ENCODE results near the gene AHNAK.

AHNAK gene

GRCh38 chr11:62404901-62405300 is 141.7 kb downstream of the AHNAK start:
- no peak for DNase-seq (ENCODE audit: low read depth)

- DNase-seq (ENCODE audit: low read depth) = no peak
These were observed 142.2 kb downstream of the AHNAK start for GRCh38 chr11:62404435-62404834.

GRCh38 chr11:62402960-62403730 is 143.5 kb downstream of the AHNAK start:
- no peak for DNase-seq (ENCODE audit: low read depth)

- no peak for DNase-seq (ENCODE audit: low read depth)
These were observed 144.2 kb downstream of the AHNAK start for GRCh38 chr11:62402226-62402959.

- DNase-seq (ENCODE audit: low read depth) = no peak
These were observed 144.8 kb downstream of the AHNAK start for GRCh38 chr11:62401811-62402210.

- DNase-seq (ENCODE audit: low read depth) = no peak
These were observed 145.2 kb downstream of the AHNAK start for GRCh38 chr11:62401356-62401755.

- peak; percentile 92 for DNase-seq (ENCODE audit: low read depth)
These were observed 145.8 kb downstream of the AHNAK start for GRCh38 chr11:62400760-62401159.

GRCh38 chr11:62400281-62400680 is 146.3 kb downstream of the AHNAK start:
- no peak for DNase-seq (ENCODE audit: low read depth)

GRCh38 chr11:62399878-62400266 is 146.7 kb downstream of the AHNAK start:
- no peak for DNase-seq (ENCODE audit: low read depth)

- peak; percentile 27 for DNase-seq (ENCODE audit: low read depth)
These were observed 147.3 kb downstream of the AHNAK start for GRCh38 chr11:62399172-62399877.

- peak; percentile 86 for DNase-seq (ENCODE audit: low read depth)
These were observed 148.3 kb downstream of the AHNAK start for GRCh38 chr11:62398011-62398994.

GRCh38 chr11:62395885-62396551 is 150.6 kb downstream of the AHNAK start:
- no peak for DNase-seq (ENCODE audit: low read depth)

GRCh38 chr11:62394825-62395538 is 151.6 kb downstream of the AHNAK start:
- peak; percentile 87 for DNase-seq (ENCODE audit: low read depth)

GRCh38 chr11:62393735-62394134 is 152.9 kb downstream of the AHNAK start:
- DNase-seq (ENCODE audit: low read depth) = no peak

GRCh38 chr11:62393061-62393611 is 153.5 kb downstream of the AHNAK start:
- DNase-seq (ENCODE audit: low read depth) = no peak

- DNase-seq (ENCODE audit: low read depth) = no peak
These were observed 154.1 kb downstream of the AHNAK start for GRCh38 chr11:62392506-62392905.

- DNase-seq (ENCODE audit: low read depth) = no peak
These were observed 154.8 kb downstream of the AHNAK start for GRCh38 chr11:62391642-62392425.

- DNase-seq (ENCODE audit: low read depth) = no peak
These were observed 155.9 kb downstream of the AHNAK start for GRCh38 chr11:62390722-62391121.

- no peak for DNase-seq (ENCODE audit: low read depth)
These were observed 156.4 kb downstream of the AHNAK start for GRCh38 chr11:62390237-62390636.
